ENCODE measurements around the gene MYO18A.
"Not testable (repeated sequence)": the region's sequence is repeated elsewhere in the genome, so short reads cannot be mapped to it uniquely, and the experiment has no call there.

The MYO18A gene

DNA sequence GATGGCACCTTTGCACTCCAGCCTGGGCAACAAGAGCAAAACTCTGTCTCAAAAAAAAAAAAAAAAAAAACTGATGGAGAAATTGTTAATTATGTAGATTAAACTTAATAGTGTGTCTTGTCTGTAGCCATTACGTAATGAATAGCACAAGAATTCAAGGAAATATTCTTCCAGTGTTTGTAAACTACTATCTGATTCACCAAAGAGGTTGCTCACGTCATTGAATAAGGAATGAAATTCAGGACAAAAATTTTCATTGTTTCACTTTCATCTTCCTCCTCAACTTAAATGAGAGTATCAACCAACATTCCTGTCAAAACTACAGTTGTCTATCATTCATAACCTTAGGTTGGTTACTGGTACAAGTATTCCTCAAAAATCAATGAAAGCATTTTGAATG is 30.7 kb upstream of the MYO18A start:
- Histone ChIP-seq H3K4me3 (ENCODE audit: low read depth, low read length) (no peak overlapping the region), H3K27me3 (replicated peaks) (no peaks in the 10 kb centered on the region), H3K27ac (no peak overlapping the region), H3K36me3 (replicated peaks) (no peaks in the 10 kb centered on the region)
- in situ Hi-C loops (cut with HindIII; ENCODE audit: low pct_ligation_motif_present, low sequenced_read_pairs) = no loop called here
- TF ChIP-seq, protein P1, sequence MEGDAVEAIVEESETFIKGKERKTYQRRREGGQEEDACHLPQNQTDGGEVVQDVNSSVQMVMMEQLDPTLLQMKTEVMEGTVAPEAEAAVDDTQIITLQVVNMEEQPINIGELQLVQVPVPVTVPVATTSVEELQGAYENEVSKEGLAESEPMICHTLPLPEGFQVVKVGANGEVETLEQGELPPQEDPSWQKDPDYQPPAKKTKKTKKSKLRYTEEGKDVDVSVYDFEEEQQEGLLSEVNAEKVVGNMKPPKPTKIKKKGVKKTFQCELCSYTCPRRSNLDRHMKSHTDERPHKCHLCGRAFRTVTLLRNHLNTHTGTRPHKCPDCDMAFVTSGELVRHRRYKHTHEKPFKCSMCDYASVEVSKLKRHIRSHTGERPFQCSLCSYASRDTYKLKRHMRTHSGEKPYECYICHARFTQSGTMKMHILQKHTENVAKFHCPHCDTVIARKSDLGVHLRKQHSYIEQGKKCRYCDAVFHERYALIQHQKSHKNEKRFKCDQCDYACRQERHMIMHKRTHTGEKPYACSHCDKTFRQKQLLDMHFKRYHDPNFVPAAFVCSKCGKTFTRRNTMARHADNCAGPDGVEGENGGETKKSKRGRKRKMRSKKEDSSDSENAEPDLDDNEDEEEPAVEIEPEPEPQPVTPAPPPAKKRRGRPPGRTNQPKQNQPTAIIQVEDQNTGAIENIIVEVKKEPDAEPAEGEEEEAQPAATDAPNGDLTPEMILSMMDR (IDR thresholded peaks at IDR 0.05; ENCODE audit: low read depth, low read length, missing control alignments) = no peak
- DNase-seq = no peak

DNA sequence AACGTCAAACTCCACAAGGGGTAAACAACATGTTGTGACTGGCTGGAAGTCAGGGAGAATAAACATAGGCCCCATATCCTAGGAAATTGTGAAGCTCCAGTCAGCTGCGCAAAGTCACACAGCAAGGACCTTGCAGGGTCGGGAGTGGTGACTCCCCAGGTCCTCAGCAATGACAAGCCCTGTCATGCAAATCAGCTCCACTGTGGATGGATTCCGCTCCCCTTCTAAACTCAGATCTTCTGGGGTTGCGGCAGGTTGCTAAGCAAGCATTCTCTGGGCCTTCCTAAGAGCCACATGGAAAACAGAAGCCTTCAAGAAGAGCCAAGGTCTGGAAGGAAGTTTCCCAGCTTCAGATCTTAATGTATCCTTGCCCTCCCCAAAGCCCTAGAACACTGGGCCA is 28.9 kb upstream of the MYO18A start:
- TF ChIP-seq, protein P1 (IDR thresholded peaks at IDR 0.05; ENCODE audit: low read depth, low read length, missing control alignments) = no peak
- no peaks in the 10 kb centered on the region for H3K27me3 ChIP-seq (replicated peaks)
- H3K4me3 ChIP-seq (ENCODE audit: low read depth, low read length) = no peak overlapping the region
- no peak for DNase-seq
- H3K27ac ChIP-seq = no peak overlapping the region
- in situ Hi-C loops (cut with HindIII; ENCODE audit: low pct_ligation_motif_present, low sequenced_read_pairs) = no loop called here
- H3K36me3 ChIP-seq (replicated peaks) = no peaks in the 10 kb centered on the region

DNA sequence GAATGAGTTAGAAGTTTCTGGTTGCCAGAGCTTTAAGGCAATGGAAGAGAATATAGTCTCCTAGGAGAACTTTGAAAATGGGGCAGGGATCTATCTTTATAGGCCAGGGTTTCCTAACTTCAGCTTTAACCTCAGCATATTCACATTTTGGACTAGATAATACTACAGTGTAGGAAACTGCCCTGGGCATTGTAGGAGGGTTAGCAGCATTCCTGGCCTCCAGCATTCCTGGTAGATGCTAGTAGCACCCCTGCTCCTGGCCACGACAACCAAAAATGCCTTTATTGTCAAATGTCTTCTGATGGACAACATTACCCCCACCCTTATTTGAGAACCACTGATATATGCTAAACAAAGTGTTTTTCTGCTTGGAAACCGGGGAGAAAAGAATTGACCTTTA is 27.8 kb upstream of the MYO18A start:
- no peak overlapping the region for H3K4me3 ChIP-seq (ENCODE audit: low read depth, low read length)
- TF ChIP-seq, protein P1 (IDR thresholded peaks at IDR 0.05; ENCODE audit: low read depth, low read length, missing control alignments) = no peak
- in situ Hi-C loops (cut with HindIII; ENCODE audit: low pct_ligation_motif_present, low sequenced_read_pairs) = no loop called here
- H3K27ac ChIP-seq = no peak overlapping the region
- no peaks in the 10 kb centered on the region for H3K27me3 ChIP-seq (replicated peaks)
- H3K36me3 ChIP-seq (replicated peaks) = no peaks in the 10 kb centered on the region
- DNase-seq = no peak

DNA sequence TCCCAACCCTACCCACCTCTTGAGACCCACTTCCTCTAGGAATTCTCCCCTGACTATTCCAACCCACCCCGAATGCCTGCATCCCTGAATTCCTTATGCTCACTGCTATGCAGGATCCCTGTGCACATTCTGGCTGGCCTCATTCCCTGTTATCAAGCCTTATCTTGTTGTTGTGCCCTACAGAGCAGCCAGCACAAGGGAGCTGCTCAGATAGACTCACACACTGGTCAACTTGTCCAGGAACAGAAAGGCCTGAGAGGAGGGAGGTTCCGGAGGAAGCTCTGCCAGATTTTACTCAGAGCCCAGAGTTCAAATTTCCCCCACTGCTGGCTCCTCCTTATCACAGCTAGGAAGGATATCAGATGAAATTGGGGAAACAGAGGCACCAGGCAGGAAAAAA is 24.8 kb upstream of the MYO18A start:
- no peaks in the 10 kb centered on the region for H3K27me3 ChIP-seq (replicated peaks)
- no peak overlapping the region for H3K27ac ChIP-seq
- in situ Hi-C loops (cut with HindIII; ENCODE audit: low pct_ligation_motif_present, low sequenced_read_pairs) = no loop called here
- no peak for DNase-seq
- no peak overlapping the region for H3K4me3 ChIP-seq (ENCODE audit: low read depth, low read length)
- TF ChIP-seq, protein P1 (IDR thresholded peaks at IDR 0.05; ENCODE audit: low read depth, low read length, missing control alignments) = no peak
- no peaks in the 10 kb centered on the region for H3K36me3 ChIP-seq (replicated peaks)

DNA sequence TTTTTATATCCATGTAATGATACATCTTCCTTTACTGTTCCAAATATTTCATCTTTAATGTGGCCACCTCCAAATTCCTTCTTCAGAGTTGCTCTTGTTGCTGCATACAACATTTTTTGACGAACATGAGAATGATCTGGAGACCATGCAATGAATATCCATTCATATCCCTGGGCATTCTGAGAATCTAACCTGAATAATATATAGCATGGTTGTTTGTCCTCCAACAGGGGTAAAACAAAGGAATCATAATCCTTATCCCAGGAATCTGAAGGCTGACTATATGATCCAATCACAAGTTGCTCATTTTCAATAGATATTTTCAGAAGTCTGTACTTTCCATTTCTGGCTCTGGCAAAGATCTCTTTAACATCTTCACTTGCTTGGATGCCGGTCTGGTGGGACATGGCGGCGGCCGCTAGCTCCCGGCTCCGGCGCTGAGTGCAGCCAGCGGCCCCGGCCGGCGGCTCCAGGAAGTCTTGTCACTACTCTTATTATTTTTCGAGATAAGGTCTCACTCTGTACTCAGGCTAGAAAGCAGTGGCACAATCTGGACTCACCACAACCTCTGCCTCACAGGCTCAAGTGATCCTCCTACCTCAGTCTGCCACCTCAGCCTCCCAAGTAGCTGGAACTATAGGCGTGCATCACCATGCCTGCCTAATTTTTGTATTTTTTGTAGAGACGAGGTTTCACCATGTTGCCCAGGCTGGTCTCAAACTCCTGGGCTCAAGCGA is 24.0 kb upstream of the MYO18A start:
- H3K27me3 ChIP-seq (replicated peaks); H3K27ac ChIP-seq; H3K36me3 ChIP-seq (replicated peaks); H3K4me3 ChIP-seq (ENCODE audit: low read depth, low read length); DNase-seq; in situ Hi-C loops (cut with HindIII; ENCODE audit: low pct_ligation_motif_present, low sequenced_read_pairs): not testable (repeated sequence)

DNA sequence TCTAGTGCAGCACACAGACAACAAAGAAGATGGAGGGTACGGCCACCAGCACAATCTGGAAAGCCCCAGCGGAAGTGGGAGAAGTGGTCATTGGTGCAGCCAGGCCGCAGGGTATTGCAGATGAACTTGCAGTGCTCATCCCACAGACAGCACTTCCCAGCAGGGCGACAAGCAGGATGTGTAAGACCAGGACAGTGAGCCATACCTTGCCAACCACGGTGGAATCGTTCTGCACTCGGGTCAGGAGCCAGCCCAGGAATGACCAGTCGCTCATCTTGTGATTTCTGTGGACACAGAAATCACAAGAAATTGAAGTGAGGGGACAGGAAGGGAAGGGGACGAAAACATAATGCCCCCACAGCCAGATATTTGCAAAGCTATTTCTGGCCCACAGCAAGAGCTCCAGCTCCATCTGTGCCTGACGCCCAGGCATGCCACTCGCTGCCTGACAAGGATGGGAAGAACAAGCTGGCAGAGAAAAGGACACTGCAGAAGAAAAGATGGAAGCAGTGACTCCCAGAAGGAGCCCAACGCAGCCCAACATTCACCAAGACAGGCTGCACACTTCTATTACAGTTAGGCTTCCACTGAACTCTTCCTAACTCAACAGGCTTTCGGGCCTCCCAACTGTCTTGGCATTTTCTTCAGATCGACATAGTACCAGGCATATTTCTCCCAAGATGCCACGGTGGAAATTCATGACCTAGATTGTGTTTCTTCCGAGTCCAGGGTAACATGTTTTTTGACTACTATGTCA is 17.5 kb upstream of the MYO18A start:
- Histone ChIP-seq H3K27ac (no peak overlapping the region), H3K4me3 (ENCODE audit: low read depth, low read length) (no peak overlapping the region), H3K36me3 (replicated peaks) (no peaks in the 10 kb centered on the region), H3K27me3 (replicated peaks) (no peaks in the 10 kb centered on the region)
- no peak for DNase-seq
- in situ Hi-C loops (cut with HindIII; ENCODE audit: low pct_ligation_motif_present, low sequenced_read_pairs) = no loop called here
- TF ChIP-seq, protein P1 (IDR thresholded peaks at IDR 0.05; ENCODE audit: low read depth, low read length, missing control alignments) = no peak
